T-helper 2 cell treated with Interferon-gamma antibody and Interleukin-4, amounts not matched to agents 5 μg/mL and 100 μg/mL, for 36 hours (primary cell): Measurements from ENCODE around the gene ATAD1.
"Not testable (repeated sequence)": the region's sequence is repeated elsewhere in the genome, so short reads cannot be mapped to it uniquely, and the experiment has no call there.

Experiments
- DNase-seq: peaks from one replicate; pipeline ENCODE4 v3.0.0; 2021; ENCODE audit warnings: low spot score
- H3K27ac Mint-ChIP-seq: one replicate; pipeline ENCODE4 v1.8.0; 2021; ENCODE audit warnings: mild to moderate bottlenecking, mixed read lengths
- H3K27me3 Mint-ChIP-seq: one replicate; pipeline ENCODE4 v1.8.0; 2021; ENCODE audit warnings: low read depth, mixed read lengths
- H3K36me3 Mint-ChIP-seq: one replicate; pipeline ENCODE4 v1.8.0; 2021; ENCODE audit warnings: low read depth, mixed read lengths
- H3K4me1 Mint-ChIP-seq: one replicate; pipeline ENCODE4 v1.8.0; 2021; ENCODE audit warnings: low read depth, mixed read lengths
- H3K4me3 Mint-ChIP-seq: one replicate; pipeline ENCODE4 v1.8.0; 2022; ENCODE audit warnings: mild to moderate bottlenecking, moderate library complexity, mixed read lengths
- H3K9me3 Mint-ChIP-seq: one replicate; pipeline ENCODE4 v1.8.0; 2021; ENCODE audit warnings: mixed read lengths

ATAD1 gene

DNA sequence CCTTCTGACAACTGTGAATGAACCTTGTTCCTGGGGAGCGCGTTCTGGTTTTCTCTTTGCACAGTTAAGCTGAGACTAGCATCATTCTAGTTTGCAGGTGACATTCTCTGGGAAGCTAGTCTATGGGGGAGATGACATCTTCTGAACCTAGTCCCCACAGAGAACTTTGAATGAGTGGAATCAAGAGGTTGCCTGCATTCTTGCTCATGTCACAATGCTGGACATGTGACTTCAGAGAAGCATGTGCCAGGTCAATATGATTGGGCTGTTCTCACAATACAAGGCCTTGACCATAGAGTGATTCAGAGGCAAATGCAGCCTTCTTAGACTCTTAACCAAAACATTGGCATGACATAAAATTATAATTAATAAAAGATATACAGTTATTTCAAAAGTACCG lies 23.2 kb upstream of the ATAD1 start:
- no peaks in the 10 kb centered on the region for H3K9me3 Mint-ChIP-seq
- no peak overlapping the region for H3K27ac Mint-ChIP-seq
- H3K4me3 Mint-ChIP-seq: no peak overlapping the region
- no peak for DNase-seq
- no peaks in the 10 kb centered on the region for H3K36me3 Mint-ChIP-seq
- H3K4me1 Mint-ChIP-seq: peaks cover 10% of the 10 kb centered on the region
- no peaks in the 10 kb centered on the region for H3K27me3 Mint-ChIP-seq

DNA sequence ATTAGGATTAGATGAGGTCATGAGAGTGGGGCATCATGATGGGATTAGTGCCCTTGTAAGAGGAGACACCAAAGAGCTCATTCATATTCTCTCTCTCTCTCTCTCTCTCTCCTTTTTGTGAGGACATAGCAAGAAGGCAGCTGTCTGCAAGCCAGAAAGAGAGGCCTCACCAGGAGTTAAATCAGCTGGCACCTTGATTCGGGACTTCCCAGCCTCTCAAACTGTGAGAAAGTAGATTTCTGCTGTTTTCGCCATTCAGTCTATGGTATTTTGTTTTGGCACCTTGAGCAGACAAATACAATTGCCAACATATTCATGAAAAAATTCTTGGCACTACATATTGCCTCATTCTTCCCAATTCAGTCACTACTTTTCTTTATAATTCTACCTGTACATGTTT lies 20.6 kb upstream of the ATAD1 start:
- H3K27me3 Mint-ChIP-seq: peaks cover 3% of the 10 kb centered on the region

DNA sequence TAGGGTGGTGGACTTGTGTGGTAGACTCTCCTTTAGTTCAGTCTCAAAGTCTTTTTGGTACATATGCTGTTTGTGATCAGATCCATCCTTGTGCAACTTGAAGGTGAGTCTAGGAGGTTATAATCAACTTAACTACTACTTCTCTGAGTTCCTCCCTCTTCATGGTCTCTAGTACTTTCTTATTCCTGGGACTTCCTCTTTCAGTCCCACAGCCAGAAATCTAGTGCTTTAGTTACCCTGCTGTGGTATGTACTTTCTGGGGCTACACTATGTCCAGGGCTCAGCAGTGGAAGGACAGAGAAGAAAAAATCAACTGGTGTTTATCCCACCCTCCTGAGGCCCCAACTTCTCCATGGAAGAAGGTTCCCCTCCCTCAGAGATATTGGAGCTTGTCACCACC lies 19.4 kb upstream of the ATAD1 start:
- H3K27me3 Mint-ChIP-seq: peaks cover 3% of the 10 kb centered on the region
- DNase-seq: no peak
- H3K27ac Mint-ChIP-seq: no peak overlapping the region
- H3K4me1 Mint-ChIP-seq: peaks cover 5% of the 10 kb centered on the region
- no peaks in the 10 kb centered on the region for H3K36me3 Mint-ChIP-seq
- no peak overlapping the region for H3K4me3 Mint-ChIP-seq
- H3K9me3 Mint-ChIP-seq: no peaks in the 10 kb centered on the region

More for the DNA sequence above, 20.6 kb upstream of the ATAD1 start:
- Mint-ChIP-seq H3K4me3 (no peak overlapping the region), H3K9me3 (no peaks in the 10 kb centered on the region), H3K36me3 (no peaks in the 10 kb centered on the region), H3K4me1 (peaks cover 9% of the 10 kb centered on the region), H3K27ac (no peak overlapping the region)
- DNase-seq: no peak

DNA sequence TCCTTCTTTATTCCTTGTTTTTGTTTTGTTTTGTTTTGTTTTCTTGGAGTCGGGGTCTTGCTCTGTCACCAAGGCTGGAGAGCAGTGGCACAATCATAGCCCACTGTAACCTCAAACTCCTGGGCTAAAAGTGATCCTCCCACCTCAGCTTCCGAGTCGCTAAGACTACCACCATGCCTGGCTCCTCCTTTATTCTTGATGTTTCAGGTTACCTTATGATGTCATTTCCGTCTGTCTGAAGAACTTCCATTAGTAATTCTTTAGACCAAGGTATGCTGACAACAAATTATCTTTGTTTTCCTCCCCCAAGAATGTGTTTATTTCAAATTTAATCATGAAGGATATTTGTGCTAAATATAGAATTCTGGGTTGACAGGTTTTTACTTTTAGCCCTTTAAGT lies 18.1 kb upstream of the ATAD1 start:
- Mint-ChIP-seq H3K4me3 (no peak overlapping the region), H3K36me3 (no peaks in the 10 kb centered on the region), H3K4me1 (peaks cover 1% of the 10 kb centered on the region), H3K27ac (no peak overlapping the region), H3K9me3 (no peaks in the 10 kb centered on the region), H3K27me3 (peaks cover 3% of the 10 kb centered on the region)
- DNase-seq: no peak

DNA sequence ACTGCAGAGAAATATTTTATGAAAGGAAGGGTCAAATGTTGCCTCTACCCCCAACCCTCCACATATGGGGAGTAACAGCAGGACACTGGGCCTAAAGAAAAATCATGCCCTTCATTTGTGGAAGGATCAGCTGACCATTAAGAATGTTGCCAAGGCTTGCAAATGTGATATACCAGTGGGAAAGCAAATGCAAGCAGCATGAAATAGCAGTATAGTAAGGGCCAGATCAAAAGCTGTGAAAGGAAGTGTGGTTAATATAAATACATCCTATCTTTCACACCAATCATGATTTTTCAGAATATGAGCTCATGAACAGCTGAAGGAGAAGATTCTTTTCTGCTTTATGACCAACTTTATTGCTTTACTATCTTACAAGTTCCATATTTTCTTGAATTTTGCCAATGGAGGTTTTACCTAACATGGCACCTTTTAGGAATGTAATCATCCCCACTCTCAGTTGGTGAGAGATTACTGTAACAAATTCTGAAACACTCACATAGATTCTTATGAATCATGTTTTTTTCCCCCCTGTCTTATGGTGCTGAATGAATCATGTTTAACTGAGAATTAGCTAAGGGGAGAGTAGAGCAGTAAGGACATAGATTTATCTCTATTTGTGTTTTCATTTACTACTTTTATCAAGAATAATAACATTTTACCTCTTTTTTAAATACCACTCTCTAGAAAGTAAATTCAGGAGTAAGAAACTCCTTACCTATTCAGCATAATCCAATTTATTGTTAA lies 12.1 kb upstream of the ATAD1 start:
- Mint-ChIP-seq H3K36me3 (no peaks in the 10 kb centered on the region), H3K27me3 (peaks cover 2% of the 10 kb centered on the region), H3K9me3 (no peaks in the 10 kb centered on the region), H3K4me1 (peaks cover 23% of the 10 kb centered on the region), H3K27ac (peak overlapping the region; percentile 28), H3K4me3 (no peak overlapping the region)
- DNase-seq: no peak

DNA sequence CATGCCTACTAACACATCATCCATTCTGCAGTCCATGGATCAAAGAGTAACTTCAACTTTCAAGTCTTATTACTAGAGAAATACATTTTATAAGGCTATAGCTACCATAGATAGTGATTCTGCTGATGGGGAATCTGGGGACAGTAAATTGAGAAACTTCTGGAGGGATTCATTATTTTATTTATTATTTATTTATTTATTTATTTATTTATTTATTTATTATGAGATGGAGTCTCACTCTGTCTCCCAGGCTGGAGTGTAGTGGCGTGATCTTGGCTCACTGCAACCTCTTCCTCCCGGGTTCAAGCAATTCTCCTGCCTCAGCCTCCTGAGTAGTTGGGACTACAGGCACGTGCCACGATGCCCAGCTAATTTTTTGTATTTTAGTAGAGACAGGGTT lies 11.0 kb upstream of the ATAD1 start:
- H3K4me1 Mint-ChIP-seq: peaks cover 23% of the 10 kb centered on the region
- H3K27ac Mint-ChIP-seq, H3K9me3 Mint-ChIP-seq, DNase-seq, H3K4me3 Mint-ChIP-seq, H3K27me3 Mint-ChIP-seq, H3K36me3 Mint-ChIP-seq: not testable (repeated sequence)

DNA sequence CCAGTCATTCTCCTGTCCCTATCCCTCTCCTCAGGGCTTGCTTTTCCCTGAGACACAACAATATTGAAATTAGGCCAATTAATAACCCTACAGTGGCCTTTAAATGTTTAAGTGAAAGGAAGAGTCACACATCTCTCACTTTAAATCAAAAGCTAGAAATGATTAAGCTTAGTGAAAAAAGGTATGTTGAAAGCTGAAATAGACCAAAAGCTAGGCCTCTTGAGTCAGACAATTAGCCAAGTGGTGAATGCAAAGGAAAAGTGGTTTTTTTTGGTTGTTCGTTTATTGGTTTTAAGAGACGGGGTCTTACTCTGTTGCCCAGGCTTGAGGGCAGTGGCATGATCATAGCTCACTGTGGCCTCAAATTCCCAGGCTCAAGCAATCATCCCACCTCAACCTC lies 9.7 kb upstream of the ATAD1 start:
- H3K9me3 Mint-ChIP-seq: no peaks in the 10 kb centered on the region
- peaks cover 4% of the 10 kb centered on the region for H3K27me3 Mint-ChIP-seq
- DNase-seq: no peak
- H3K36me3 Mint-ChIP-seq: no peaks in the 10 kb centered on the region
- H3K4me1 Mint-ChIP-seq: peaks cover 23% of the 10 kb centered on the region
- H3K27ac Mint-ChIP-seq: no peak overlapping the region
- no peak overlapping the region for H3K4me3 Mint-ChIP-seq

DNA sequence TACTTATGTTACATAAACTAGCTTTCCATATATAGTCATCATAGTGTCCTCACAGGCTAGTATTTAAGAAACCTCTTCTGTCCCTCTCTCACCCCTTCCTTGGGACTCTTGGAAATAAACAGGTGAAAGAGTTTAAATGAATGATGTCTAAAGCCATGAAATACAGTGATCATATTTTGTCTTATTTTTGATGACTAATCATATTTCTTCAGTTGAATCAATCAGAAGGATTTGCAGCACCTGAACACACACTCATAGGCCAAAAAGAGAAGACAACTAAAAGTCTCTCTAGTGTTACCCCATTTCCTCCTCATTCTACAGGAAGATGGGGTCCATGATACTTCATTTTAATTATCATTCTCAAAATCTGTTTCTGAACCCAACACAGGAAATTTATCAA lies 8.6 kb upstream of the ATAD1 start:
- peaks cover 6% of the 10 kb centered on the region for H3K27me3 Mint-ChIP-seq
- no peak for DNase-seq
- H3K36me3 Mint-ChIP-seq: no peaks in the 10 kb centered on the region
- no peaks in the 10 kb centered on the region for H3K9me3 Mint-ChIP-seq
- no peak overlapping the region for H3K27ac Mint-ChIP-seq
- H3K4me3 Mint-ChIP-seq: no peak overlapping the region
- H3K4me1 Mint-ChIP-seq: peaks cover 23% of the 10 kb centered on the region

DNA sequence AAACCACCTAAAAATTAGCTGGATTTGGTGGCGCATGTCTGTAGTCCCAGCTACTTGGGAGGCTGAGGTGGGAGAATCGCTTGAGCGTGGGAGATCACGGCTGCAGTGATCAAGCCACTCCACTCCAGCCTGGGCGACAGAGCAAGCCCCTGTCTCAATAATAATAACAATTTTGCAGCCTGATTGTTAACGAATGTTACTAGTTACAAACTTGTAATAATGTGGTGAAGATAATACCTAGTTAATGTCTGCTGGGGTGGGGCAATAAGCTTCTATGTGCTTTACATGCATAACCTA lies 1.2 kb upstream of the ATAD1 start:
- H3K9me3 Mint-ChIP-seq: no peaks in the 10 kb centered on the region
- DNase-seq: no peak
- H3K4me3 Mint-ChIP-seq: peak overlapping the region; percentile 43
- H3K4me1 Mint-ChIP-seq: peaks cover 27% of the 10 kb centered on the region
- peaks cover 6% of the 10 kb centered on the region for H3K27me3 Mint-ChIP-seq
- H3K36me3 Mint-ChIP-seq: peaks cover 4% of the 10 kb centered on the region
- no peak overlapping the region for H3K27ac Mint-ChIP-seq

DNA sequence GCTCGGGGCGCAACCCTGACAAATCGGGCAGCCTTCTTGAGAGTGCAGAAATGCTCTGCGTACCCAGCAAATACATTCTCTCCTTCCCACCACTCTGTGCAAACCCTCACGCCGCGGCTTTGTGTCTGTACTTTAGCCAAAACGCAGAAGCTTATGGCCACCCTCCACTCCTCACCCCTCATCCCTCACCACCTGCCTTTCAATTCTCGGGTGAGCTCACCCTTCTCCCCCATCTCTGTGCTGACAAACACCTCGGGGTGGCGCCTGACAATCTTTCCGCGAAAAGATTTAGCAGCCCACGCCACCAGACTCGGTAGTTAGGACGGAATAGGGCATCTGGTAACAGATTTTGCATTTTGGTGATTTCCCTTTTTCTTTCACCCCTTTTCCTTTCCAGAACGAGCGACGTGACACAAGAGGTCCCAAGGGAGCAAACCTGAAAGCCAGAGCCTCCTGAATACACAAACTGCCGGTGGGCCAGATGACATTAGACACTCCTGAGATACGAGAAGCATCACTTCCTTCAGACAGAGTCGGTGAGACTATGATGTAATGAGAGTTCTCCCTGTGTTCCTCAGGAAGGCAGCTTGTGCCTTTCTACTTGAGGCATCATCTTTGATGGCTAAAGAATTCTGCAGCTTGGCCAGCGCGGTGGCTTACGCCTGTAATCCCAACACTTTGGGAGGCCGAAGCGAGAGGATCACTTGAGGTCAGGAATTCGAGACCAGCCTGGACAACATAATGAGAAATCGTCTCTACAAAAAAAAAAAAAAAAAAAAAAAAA lies 671 bp upstream of the ATAD1 start:
- H3K36me3 Mint-ChIP-seq: peaks cover 6% of the 10 kb centered on the region
- DNase-seq: peak; percentile 58
- H3K27me3 Mint-ChIP-seq: peaks cover 2% of the 10 kb centered on the region
- peak overlapping the region; percentile 93 for H3K27ac Mint-ChIP-seq
- H3K4me1 Mint-ChIP-seq: peaks cover 29% of the 10 kb centered on the region
- H3K4me3 Mint-ChIP-seq: peak overlapping the region; percentile 94
- H3K9me3 Mint-ChIP-seq: no peaks in the 10 kb centered on the region

DNA sequence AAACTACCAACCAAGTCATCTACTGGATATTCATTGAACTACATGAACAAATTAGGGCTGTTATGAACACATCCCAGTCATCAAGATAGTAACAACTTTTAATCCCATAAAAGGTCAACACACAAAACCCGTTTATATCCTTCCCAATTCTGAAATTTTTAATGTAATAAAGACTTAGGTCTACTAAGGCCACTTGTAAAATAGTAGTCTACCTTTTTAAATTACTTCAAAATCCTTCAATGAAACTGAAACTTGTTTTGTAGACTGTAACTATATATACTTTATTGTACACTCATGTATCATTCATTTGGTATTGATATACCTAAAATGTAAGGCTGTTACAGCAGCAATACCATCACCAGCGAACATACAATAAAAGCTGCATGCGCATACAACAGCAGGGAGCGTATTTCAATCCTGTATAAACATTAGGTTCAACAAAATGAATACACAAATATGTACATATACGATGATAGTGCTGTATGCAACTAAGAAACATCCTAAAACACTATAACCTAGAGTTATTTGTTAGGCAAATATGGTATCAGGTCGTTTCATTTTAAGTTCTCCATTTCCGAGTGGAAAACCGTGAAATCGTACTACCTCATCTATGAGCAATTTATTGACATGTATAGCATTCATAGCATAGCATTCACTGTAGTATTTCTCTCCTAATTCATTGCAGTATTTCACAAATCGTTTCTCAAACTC lies 973 bp downstream of the ATAD1 start:
- H3K36me3 Mint-ChIP-seq: peaks cover 11% of the 10 kb centered on the region
- no peaks in the 10 kb centered on the region for H3K9me3 Mint-ChIP-seq
- H3K4me1 Mint-ChIP-seq: peaks cover 30% of the 10 kb centered on the region
- no peak for DNase-seq
- peak overlapping the region; percentile 93 for H3K27ac Mint-ChIP-seq
- H3K4me3 Mint-ChIP-seq: peak overlapping the region; percentile 94
- H3K27me3 Mint-ChIP-seq: no peaks in the 10 kb centered on the region

DNA sequence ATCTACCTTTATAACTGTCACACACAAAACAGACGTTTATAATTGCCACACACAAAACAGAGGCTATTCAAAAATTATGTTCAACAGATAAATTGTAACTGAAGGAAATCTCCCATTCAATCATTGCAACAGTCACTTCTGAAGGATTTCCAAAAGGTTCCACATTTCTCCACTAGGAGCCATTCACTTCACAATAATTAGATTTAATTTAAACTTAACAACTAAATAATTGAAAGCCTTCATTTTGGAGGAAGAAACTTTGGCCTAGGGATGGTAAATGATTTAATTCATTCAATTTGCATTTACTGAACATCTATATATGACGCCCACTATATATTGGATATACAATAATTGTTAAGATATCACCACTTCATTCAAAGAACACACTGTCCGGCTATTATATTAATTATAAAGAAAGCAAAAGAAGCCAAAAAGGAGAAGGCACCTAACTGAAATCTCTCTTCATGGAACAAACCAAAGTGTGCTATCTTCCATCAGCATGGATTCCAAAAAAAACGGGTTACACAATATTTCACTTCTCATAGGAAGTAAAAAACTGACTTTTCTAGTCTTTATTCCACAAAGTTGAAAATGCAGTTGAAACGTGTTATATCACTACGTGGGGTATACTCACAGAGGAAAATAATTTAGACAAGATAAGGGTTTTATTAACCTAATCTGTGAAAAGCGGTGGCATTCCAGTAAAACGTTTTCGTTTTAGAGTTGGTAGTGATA lies 1.7 kb downstream of the ATAD1 start:
- Mint-ChIP-seq H3K27ac (no peak overlapping the region), H3K36me3 (peaks cover 18% of the 10 kb centered on the region), H3K27me3 (no peaks in the 10 kb centered on the region), H3K9me3 (no peaks in the 10 kb centered on the region), H3K4me1 (peaks cover 31% of the 10 kb centered on the region), H3K4me3 (peak overlapping the region; percentile 94)
- no peak for DNase-seq

DNA sequence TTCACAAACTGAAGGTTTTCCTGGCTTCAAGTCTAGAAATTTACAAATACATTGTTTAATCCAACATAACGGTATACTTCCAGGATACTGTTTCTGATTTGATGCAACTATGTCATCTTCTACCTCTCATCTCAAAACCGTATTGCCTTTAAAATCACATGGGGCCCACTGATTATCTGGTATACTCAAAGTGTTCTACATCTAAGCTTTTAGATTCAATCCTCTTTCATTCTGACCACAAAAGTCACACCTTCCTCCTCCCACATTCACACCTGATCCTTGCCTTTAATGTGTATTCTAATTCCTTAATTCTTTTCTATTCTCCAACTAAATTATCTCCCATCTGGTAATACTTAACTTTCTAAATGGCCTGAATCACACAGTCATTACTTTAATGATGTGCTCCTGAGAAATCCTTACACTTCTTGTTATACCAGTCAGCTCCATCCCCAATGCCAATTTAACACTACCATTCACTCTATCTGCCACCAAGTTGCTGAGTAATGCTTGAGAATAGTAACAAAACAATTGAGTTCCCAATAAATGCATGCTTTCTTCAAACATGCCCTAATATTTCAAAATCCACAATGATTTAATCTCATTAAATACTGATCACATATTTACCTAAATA lies 13.0 kb downstream of the ATAD1 start:
- H3K27ac Mint-ChIP-seq: no peak overlapping the region
- peaks cover 62% of the 10 kb centered on the region for H3K9me3 Mint-ChIP-seq
- peaks cover 6% of the 10 kb centered on the region for H3K4me1 Mint-ChIP-seq
- H3K27me3 Mint-ChIP-seq: no peaks in the 10 kb centered on the region
- DNase-seq: no peak
- peaks cover 78% of the 10 kb centered on the region for H3K36me3 Mint-ChIP-seq
- H3K4me3 Mint-ChIP-seq: no peak overlapping the region
